Stimulated activated CD8-positive, alpha-beta memory T cell treated with anti-CD3 and anti-CD28 coated beads, Interleukin-7, amount 100 ng/mL, for 4 hours (primary cell): ENCODE results near the gene MED19.
"Not testable (repeated sequence)": the region's sequence is repeated elsewhere in the genome, so short reads cannot be mapped to it uniquely, and the experiment has no call there.

Source experiments
- DNase-seq, 2 donors: peaks; one replicate each; pipeline ENCODE4 v3.0.0-alpha.2; 2020; ENCODE audit warnings: low read depth in 2 of 2

Gene MED19, protein sequence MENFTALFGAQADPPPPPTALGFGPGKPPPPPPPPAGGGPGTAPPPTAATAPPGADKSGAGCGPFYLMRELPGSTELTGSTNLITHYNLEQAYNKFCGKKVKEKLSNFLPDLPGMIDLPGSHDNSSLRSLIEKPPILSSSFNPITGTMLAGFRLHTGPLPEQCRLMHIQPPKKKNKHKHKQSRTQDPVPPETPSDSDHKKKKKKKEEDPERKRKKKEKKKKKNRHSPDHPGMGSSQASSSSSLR

DNA sequence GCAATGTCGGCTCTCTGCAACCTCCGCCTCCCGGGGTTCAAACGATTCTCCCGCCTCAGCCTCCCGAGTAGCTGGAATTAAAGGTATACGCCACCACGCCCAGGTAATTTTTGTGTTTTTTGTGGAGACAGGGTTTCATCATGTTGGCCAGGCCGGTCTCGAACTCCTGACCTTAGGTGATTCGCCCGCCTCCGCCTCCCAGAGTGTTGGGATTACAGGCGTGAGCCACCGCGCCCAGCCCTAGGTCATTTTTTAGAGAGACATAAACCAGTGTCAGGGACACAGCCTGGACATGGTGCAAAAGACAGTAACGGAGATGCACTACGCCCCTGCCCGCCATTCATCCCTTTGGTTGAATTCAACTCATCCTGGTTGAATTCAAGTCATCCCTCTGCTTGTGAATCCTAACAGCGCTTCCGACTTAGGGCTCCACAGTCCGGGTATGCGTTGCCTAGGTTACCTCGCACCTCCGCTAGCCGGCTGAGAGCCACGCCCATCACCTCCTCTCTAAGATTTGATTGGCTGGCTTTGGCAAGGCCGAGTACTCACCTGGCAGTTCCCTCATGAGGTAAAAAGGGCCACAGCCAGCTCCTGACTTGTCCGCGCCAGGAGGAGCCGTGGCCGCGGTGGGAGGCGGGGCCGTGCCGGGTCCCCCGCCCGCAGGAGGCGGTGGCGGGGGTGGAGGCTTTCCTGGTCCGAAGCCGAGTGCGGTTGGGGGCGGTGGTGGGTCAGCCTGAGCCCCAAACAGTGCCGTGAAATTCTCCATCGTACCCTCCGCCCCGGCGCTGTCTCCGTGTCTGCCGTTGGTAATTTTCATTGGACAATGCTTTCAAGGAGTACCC, at the start of gene MED19:
TSS of gene MED19 (minus strand) at position 802 of the 842 bp plus-strand sequence. CDS start at position 766, 36 bp downstream.
- DNase-seq = peak; percentile 52 to 61

DNA sequence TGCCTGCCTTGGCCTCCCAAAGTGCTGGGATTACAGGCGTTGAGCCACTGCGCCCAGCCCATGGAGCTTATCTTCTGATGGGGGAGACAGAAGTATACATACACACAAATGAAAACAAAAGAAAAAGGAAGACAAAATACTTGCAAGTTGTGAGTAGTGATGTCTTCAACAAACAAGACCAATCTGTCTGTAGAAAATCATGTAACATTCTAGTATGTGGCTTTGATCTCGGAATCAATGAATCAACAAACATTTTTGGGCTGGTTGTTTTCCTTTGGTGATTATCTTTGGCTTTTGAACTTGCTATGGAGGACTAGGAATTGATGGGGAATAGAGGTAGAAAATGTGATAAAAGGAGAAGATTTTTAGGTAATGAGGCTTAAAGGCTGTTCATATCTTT, 46.2 kb upstream of the MED19 start:
- DNase-seq = no peak

DNA sequence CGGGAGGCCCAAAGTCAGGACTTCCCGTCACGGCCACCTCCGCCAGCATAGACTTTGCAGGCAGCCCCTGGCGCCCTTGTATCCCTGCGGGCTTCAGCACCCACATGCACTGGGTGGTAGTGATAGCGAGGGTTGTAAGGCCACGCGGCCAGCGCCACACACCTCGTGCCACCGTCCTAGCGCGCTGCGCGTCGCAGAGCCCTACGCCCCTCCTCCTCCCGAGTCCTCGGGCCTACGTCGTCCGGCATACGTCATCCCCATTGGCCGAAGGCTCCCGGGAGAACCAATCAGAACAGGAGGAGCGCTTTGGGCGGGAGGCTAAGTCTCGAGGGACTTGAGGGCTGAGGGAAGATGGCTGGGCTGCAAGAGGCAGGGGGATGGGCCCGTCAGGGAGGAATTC, 40.9 kb upstream of the MED19 start:
- no peak for DNase-seq

DNA sequence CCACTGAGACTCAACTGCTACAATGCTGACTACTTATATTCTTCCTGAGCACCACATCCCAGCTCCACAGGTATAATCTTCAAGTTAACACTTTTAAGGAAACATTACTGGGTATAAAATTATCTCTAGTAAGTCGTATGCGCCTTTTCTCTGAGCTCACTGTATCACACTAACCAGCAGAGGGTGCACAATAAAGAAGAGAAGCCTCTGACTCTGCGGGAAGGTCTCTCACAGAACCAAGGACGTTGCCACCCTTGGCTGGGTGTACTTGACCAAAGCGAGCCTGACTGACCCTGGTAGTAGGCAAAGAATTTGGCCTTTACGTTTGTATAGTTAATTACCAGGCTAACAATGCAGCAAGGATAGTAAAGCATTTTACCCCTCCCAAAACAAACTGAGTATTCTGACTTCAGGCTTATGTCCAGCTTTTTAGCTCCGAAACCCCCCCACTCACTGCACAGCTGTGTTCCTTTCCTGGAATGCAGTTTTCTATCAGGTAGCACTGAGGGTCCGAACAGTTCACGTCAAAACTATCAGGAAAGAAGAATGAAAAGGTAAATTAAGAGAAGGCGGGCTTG, 39.8 kb upstream of the MED19 start, which contains the start of gene BTBD18:
TSS of gene BTBD18 (minus strand) at position 144 of the 578 bp plus-strand sequence. CDS start 631 bp downstream, outside the sequence.
- DNase-seq = no peak

DNA sequence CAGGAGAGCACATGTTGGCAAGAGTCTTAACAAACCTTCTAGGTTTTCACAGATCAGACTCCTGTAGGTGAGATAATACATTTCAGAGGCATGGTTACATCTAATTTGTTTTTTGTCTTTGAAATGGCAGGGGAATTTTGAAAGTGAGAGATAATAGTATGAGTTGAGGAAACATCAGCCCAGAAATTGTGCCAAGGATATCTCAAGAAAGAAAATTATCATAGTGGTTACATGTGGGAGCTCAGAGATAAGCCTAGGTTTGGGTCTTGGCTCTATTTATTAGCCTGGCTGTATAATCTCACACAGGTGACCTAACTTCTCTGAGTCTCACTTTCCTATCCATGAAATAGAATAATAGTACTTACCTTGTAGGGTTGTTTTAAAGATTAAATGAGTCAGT, 39.2 kb upstream of the MED19 start:
- no peak for DNase-seq

DNA sequence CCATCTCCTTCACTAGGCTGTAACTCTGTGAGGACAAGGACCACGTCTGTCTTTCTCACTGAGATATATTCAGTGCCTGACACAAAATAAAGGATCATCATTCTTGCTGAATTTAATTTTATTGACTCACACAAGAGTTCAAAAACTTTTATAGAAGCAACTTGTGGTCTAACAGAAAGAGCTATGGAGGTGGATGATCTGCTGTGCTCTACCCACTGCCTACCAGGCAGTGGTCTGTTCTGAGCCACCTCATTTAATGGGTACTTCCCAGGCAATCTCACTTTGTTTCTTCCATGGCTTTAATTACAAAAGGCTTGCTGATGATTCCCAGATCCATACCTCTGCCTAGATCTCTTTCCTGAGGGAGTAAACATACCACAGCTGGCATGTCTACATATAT, 34.9 kb upstream of the MED19 start:
- no peak for DNase-seq

DNA sequence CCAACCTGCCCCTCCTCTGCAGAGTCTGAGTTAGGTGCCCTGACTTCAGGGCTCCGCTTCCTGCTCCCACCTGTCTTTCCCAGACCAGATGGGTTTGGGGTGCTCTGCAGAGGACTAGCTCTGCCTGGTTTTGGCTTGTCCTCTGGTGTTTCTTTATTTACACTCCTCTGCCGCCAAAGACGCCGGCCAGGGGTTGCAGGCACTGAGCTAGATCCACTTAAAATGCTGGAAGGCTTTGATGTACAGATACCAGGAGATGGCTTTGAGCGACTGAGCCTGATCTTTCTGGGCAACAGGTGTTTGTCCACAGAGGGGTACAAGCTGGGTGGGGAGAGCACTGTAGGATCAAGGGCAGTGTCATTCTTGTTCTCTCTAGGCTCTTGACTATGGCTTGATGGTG, 33.2 kb upstream of the MED19 start:
- DNase-seq = no peak

DNA sequence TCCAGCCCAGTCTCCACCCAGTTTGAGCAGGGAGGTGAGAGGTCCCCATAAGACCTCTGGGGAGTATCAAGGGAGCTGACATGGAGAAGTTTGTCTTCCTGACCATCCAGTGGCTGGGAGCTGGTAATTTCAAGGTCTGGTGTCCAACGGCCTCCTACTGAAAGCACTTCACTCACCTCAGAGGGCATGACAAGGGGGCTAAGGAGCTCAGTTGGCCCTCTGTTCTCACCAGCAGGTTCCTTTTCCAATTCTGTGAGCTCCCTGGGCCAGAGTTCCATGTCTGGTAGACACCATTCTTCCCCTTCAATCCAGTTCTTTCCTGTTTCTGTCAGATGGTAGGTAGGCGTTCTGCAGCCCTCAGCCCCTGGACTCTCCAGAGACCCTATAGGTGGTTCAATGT, 32.3 kb upstream of the MED19 start:
- no peak for DNase-seq

DNA sequence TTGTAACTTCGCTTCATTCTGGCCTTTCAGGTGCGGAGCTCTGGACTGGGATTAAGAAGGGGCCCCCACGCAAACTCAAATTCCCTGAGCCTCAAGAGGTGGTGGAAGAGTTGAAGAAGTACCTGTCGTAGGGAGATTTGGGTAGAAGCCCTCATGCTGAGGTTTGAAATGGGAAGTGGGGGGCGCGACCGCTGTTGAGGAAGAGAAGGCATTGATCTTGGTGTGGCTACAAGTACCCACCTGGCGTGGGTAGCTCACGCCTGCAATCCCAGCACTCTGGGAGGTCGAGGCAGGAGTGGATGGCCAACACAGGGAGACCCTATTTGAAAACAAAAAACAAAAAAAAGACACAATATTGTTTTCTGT, 30.1 kb upstream of the MED19 start:
- no peak for DNase-seq

DNA sequence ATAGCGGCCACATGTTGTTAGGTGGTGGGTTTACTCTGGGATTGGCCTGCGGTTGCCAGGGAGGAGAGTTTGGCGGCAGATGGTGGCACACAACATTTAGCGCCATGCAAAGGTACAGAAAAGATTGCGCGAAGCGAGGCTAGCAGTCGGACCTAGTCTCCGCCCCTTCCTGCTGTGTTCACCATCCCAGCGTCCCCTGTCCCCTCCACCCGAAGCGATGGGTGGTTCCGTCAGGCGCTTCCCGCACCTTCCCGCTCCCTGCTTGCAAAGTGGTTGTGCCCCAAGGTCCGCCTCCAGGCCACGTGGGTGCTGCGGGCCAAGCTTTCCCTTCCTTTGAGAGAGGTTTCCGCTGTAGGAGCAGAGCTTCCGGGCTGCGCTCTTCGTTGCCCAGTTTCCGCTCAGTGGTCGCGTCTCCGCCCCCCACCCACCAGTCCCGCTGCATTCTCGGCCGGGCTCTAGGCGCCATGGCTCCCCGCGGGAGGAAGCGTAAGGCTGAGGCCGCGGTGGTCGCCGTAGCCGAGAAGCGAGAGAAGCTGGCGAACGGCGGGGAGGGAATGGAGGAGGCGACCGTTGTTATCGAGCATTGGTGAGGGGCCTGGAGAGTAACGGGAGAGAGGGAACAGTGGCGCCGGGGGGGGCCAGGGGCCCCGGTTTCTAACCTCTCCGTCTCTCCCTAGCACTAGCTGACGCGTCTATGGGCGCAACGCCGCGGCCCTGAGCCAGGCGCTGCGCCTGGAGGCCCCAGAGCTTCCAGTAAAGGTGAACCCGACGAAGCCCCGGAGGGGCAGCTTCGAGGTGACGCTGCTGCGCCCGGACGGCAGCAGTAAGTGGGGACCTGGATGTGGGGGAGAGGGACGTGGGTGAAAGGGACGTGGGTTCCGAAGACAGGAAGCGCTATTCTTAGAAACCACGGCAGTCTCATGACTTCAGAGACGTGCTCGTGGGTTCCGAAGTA, 29.4 kb upstream of the MED19 start, which contains the start of gene SELENOH:
TSS of gene SELENOH (plus strand) at position 360 of the 955 bp plus-strand sequence. CDS start at position 465, 105 bp downstream.
- peak; percentile 88 to 91 for DNase-seq

DNA sequence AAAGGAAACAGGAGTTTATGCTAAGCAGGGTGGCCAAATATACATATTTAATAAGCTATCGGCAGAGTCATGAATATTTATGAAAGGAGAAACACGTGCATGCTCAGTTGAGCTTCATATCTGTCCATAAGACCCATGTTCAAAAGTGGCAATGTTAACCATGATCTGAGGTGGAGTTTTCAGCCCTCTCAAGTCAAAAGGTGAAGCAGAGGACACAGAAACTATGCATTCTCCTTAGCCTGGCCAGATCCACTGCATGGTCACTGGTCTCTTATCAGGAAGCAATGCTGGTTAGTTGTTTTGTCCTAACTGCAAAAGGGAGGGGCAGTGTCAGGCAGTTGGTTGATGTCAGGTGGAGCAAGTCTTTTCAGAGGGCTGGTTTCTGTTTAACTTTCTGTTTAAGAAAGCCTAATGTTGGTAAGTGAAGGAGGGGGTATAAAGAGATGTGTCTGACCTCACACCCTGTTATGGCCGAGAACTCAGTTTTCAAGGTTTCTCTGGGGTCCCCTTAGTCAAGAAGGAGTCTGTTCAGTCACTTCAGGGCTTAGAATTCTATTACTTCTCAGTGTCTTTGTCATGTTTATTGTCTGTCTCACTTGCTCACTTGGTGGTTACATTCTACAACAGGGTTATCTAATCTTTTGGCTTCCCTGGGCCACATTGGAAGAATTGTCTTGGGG, 23.7 kb upstream of the MED19 start:
- no peak for DNase-seq

DNA sequence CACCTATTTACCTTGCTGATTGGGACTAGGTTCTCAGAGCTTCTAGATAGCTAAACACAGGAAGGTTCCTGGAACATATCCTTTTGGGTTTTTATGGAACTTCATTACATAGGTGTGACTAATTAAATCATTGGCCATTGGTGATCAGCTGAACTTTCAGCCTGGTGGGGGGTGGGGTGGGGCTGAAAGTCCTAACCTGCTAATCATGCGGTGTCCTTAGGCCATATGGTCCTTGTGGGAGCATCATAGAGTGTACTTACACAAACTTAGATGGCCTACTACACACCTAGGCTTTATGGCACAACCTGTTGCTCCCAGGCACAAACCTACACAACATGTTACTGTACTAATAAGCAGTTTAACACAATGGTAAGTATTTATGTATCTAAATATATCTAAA, 20.6 kb upstream of the MED19 start:
- DNase-seq = no peak

DNA sequence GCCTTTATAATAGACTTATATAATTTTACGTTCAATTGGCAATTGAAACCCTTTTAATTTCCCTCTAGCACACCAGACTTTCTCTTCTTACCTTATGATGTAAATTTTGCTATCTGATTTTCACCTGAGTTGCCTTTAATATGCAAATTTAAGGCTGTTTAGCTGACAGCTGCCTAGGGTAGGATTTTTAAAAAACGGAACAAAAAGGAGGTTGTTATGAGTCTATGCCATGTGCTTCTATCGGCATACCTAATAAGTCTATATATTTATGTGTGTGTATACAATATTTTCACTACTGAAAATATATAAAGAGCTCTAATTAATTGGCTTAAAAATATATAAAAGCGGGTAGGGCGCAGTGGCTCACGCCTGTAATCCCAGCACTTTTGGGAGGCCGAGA, 17.5 kb upstream of the MED19 start:
- no peak for DNase-seq

DNA sequence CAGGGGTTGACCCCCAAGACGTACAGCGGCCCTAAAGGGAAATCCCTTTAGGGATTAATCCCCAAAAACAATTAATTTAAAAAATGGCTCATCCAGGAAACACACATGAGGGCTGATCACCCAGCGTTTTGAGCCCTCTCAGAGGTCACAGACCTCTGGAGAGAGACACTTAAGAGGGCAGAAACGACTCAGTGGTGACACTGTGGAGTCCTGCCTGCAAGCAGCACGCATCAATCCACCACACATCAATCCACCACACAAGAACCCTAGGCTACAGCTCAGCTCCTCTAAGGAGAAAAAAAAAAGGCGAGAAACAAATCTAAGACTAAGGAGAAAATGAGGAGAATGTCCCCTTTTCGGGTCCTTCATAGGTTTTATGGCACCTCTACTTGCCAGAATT, 16.8 kb upstream of the MED19 start:
- no peak for DNase-seq

DNA sequence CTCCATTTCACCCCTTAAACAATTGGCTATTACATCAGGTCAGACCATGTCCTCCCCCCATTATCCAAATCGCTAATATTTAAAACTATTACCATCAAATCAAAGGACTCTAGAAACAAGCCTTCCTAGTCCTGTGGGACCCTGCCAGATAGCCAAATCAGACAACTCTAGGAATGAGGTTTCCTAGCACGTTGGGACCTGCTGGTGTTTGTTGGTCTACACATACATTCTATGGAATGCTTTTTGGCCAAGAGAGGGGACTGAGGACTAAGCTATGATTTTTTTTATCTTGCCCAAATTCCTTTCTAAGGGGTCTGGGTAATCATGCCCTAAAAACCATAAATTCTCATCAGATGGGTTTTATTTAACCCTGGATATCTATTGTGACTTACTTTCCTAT, 15.2 kb upstream of the MED19 start:
- DNase-seq = no peak

DNA sequence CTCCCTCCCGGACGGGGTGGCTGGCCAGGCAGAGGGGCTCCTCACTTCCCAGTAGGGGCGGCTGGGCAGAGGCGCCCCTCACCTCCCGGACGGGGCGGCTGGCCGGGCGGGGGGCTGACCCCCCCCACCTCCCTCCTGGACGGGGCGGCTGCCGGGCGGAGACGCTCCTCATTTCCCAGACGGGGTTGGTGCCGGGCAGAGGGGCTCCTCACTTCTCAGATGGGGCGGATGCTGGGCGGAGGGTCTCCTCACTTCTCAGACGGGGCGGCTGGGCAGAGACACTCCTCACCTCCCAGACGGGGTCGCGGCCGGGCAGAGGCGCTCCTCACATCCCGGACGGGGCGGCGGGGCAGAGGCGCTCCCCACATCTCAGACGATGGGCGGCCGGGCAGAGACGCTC, 4.7 kb upstream of the MED19 start:
- not testable (repeated sequence) for DNase-seq

DNA sequence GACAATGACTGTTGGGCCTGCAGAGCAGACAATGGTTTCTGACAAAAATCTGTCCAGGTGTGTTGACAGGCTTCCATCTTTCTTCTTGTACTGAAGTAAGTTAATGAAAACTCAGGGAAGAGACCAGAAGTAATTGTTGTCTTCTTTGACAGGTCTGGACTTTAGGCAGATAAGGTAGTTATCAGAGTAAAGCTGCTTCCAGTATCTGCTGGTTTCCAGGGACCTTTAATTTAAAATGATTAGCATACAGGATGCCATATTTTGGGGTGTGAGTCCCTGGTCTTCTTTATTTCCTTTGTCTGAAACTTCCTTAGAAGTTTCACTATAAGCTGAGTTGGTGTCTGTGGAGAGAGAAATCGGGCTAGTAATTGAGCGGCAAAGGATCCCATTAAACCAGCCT, 1.8 kb upstream of the MED19 start:
- no peak for DNase-seq

DNA sequence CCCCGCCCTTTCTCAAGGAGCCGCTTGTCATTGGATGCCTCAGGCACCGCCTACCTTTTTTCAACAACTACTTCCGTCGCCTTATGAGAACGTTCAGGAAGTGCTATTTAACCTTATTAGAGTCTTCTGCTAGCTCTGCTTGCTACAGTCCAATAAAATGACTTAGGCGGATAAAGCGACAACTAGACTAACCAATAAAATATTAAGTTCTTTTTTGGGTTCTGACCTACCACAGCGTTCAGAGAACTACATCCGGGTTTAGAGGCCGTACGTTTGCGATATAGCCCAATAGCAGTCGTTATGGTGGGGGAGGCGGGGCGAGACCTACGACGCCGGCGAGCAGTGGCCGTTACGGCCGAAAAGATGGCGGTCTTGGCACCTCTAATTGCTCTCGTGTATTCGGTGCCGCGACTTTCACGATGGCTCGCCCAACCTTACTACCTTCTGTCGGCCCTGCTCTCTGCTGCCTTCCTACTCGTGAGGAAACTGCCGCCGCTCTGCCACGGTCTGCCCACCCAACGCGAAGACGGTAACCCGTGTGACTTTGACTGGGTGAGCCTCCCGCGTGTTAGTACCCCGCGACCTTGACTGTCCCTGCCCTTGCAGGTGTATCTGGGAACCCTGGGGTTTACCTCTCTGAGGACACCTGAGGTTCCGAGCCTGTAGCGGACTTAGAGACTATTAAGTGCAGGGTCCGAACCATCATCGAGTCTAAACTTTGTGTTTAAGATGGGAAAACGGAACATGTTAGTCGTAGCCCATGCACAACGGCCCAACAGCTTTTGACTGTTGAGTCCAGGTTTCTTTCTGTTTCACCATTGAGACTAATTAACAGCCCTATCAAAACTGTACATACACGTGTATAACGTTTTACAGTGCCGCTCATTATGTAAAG, 488 bp upstream of the MED19 start, which contains the start of gene TMX2:
TSS of gene TMX2 (plus strand) at position 338 of the 895 bp plus-strand sequence. CDS start at position 364, 26 bp downstream.
- peak; percentile 83 to 86 for DNase-seq

DNA sequence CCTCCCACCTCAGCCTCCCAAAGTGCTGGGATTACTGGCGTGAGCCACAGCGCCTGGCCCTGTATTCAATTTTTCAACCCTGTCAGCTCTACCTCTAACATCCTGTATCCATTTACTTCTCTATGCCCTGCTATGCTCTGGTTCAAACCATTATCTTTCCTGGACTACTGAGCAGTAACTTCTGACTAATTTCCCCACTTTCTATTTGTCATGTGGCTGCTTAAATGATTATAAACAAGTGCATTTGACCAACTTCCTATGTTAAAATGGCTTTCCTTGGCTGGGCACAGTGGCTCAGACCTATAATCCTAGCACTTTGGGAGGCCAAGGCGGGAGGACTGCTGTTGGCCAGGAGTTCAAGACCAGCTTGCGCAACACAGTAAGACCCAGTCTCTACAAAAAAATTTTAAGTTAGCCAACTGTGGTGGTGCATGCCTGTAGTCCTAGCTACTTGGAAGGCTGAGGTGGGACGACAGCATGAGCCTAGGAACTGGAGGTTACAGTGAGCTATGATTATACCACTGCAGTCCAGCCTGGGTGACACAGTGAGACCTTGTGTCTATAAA, 2.1 kb downstream of the MED19 start:
- no peak for DNase-seq
